ENCODE data around the gene USP22.

DNA sequence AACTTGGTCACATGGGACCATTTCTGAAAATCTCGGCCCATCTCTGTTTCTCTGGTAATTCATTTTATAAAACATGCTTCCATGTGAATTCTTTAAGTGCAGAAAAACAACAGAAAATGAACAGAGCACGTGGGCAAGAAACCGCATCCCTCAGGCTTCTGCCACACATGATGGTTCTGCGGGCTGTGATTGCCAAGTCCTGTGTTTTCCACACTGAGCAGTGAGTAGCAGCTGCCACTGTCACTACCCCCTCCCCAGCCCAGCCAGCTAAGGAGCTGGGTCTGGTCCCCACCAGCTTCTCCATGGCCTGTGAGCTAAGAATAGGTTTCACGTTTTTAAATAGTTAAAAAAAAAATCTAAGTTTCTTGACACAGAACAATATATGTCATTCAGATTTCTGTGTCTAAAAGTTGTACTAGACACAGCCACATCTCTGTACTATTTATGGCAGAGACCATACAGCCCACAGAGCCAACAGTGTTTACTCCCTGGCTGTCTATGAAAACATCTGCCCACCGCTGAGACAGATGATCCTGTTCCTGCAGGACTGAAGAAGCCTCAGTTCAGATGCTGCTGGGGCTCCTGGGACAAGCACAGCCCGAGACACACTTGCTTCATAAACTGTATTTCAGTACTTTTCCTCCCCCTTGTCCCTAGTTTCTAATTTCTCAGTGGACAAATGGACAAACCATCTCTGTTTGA is 41.5 kb downstream of the USP22 start:
- TF ChIP-seq, protein P1, sequence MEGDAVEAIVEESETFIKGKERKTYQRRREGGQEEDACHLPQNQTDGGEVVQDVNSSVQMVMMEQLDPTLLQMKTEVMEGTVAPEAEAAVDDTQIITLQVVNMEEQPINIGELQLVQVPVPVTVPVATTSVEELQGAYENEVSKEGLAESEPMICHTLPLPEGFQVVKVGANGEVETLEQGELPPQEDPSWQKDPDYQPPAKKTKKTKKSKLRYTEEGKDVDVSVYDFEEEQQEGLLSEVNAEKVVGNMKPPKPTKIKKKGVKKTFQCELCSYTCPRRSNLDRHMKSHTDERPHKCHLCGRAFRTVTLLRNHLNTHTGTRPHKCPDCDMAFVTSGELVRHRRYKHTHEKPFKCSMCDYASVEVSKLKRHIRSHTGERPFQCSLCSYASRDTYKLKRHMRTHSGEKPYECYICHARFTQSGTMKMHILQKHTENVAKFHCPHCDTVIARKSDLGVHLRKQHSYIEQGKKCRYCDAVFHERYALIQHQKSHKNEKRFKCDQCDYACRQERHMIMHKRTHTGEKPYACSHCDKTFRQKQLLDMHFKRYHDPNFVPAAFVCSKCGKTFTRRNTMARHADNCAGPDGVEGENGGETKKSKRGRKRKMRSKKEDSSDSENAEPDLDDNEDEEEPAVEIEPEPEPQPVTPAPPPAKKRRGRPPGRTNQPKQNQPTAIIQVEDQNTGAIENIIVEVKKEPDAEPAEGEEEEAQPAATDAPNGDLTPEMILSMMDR (IDR thresholded peaks at IDR 0.05): no peak
- TF ChIP-seq POLR2A (IDR thresholded peaks at IDR 0.05) (no peak), EP300 (IDR thresholded peaks at IDR 0.05) (no peak), POLR2AphosphoS5 (IDR thresholded peaks at IDR 0.05) (no peak)

Data from gastroesophageal sphincter (tissue), 3 donors.